22Rv1 (cell line): ENCODE results near the gene PDZD11.
"Not testable (repeated sequence)": the region's sequence is repeated elsewhere in the genome, so short reads cannot be mapped to it uniquely, and the experiment has no call there.

Experiments
- ZFX ChIP-seq: fragments of 450-650 bp; IDR thresholded peaks from 2 replicates; pipeline ENCODE4 v1.6.1; 2017; ENCODE audit warnings: antibody characterized with exemption, borderline replicate concordance
- TF ChIP-seq, protein P1 (sequence below): fragments of 450-650 bp; IDR thresholded peaks from 2 replicates; pipeline ENCODE4 v1.5.1; 2017; ENCODE audit warnings: mild to moderate bottlenecking

DNA sequence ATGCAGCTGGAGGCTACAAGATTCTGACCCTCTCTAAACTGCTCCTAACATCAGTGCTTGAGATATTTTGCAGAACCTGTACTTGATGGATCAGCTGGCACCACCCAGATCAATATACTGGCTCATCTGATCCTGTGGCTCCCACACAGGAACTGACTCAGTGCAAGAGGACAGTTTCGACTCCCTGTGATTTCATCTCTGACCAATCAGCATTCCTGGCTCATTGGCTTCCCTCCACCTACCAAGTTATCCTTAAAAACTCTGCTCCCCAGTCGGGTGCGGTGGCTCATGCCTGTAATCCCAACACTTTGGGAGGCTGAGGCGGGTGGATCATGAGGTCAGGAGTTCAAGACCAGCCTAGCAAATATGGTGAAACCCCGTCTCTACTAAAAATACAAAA lies 46.1 kb downstream of the PDZD11 start:
- TF ChIP-seq, protein P1, sequence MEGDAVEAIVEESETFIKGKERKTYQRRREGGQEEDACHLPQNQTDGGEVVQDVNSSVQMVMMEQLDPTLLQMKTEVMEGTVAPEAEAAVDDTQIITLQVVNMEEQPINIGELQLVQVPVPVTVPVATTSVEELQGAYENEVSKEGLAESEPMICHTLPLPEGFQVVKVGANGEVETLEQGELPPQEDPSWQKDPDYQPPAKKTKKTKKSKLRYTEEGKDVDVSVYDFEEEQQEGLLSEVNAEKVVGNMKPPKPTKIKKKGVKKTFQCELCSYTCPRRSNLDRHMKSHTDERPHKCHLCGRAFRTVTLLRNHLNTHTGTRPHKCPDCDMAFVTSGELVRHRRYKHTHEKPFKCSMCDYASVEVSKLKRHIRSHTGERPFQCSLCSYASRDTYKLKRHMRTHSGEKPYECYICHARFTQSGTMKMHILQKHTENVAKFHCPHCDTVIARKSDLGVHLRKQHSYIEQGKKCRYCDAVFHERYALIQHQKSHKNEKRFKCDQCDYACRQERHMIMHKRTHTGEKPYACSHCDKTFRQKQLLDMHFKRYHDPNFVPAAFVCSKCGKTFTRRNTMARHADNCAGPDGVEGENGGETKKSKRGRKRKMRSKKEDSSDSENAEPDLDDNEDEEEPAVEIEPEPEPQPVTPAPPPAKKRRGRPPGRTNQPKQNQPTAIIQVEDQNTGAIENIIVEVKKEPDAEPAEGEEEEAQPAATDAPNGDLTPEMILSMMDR = not testable (repeated sequence)
- TF ChIP-seq ZFX = not testable (repeated sequence)
